Transverse colon (tissue), 4 donors: ENCODE results near the gene FAM149A. TPM values are rescaled to one million over a fixed set of nuclear protein-coding genes. Genes with fewer than 3 reads are reported as not detected.

Experiments
- DNase-seq: peaks from one replicate; pipeline ENCODE4 v3.0.0-alpha.2; 2019
- H3K27ac ChIP-seq, 4 donors: fragments of 200-600 bp; sonication (generic); 2 replicates each; pipeline ENCODE4 v1.5.1; 2016 to 2018; ENCODE audit warnings: inconsistent platforms in 4 of 4
- H3K27me3 ChIP-seq: fragments of 200-600 bp; sonication (generic); 2 replicates; pipeline ENCODE4 v1.5.1; 2017; ENCODE audit warnings: inconsistent platforms
- H3K36me3 ChIP-seq, 4 donors: fragments of 200-600 bp; sonication (generic); 2 replicates each; pipeline ENCODE4 v1.5.1; 2017 to 2019; ENCODE audit warnings: inconsistent platforms in 4 of 4
- H3K4me1 ChIP-seq, 4 donors: fragments of 200-600 bp; sonication (generic); 2 replicates each; pipeline ENCODE4 v1.5.1; 2017 to 2020; ENCODE audit warnings: inconsistent platforms in 4 of 4
- H3K4me3 ChIP-seq, 4 donors: fragments of 200-600 bp; sonication (generic); 1 replicate in 1 of 4; 2 replicates in 3 of 4; pipeline versions ENCODE4 v1.5.1 to v1.6.1; 2017 to 2019; ENCODE audit warnings: inconsistent platforms in 4 of 4
- H3K9me3 ChIP-seq, 2 donors: fragments of 200-600 bp; sonication (generic); 2 replicates each; pipeline ENCODE4 v1.5.1; 2017 to 2019; ENCODE audit warnings: inconsistent platforms in 2 of 2
- EP300 ChIP-seq: sonication (generic); formaldehyde crosslinking; IDR thresholded peaks from one replicate; pipeline ENCODE4 v1.6.1; 2017; ENCODE audit warnings: antibody characterized with exemption, low read depth
- POLR2A ChIP-seq: fragments of 450-650 bp; IDR thresholded peaks from one replicate; pipeline ENCODE4 v1.6.1; 2016; ENCODE audit warnings: antibody characterized with exemption, mild to moderate bottlenecking, moderate library complexity
- POLR2AphosphoS5 ChIP-seq, 3 donors: sonication (generic); formaldehyde crosslinking; IDR thresholded peaks; one replicate each; pipeline ENCODE4 v1.6.1; 2016; ENCODE audit warnings: antibody characterized with exemption in 3 of 3
- WGBS, 2 donors: methylation state at CpG; one replicate each; pipeline ENCODE4 v1.1.5; 2018; ENCODE audit warnings: low coverage in 1 of 2; 5-methylcytosine and 5-hydroxymethylcytosine counted together
- in situ Hi-C, 4 donors: fragments of 200-750 bp; cut with MboI; loops; one replicate each; pipeline versions ENCODE4 v1.15.0 to v1.15.1; 2017; ENCODE audit warnings: low sequenced_read_pairs in 3 of 4, low pct_ligation_motif_present in 1 of 4, low pct_unique_long_range_greater_than_20kb in 1 of 4
- intact Hi-C: fragments of 100-400 bp; cut with DNase I; formaldehyde crosslinking; loops from one replicate; pipeline ENCODE4 v1.15.1; 2023; ENCODE audit warnings: low total_unique reads
- total RNA-seq, 4 donors: library from RNA; depleted of rRNA; stranded (reverse); fragments of >200 nt; gene quantifications; one replicate each; pipeline ENCODE4 v1.1.0, GENCODE V29; 2016
- TF ChIP-seq, protein P1 (sequence below), 5 experiments: fragments of 200-600 bp in 3 of 5; fragments of 450-650 bp in 2 of 5; sonication (generic) in 3 of 5; IDR thresholded peaks; 1 replicate in 2 of 5; 2 replicates in 3 of 5; pipeline ENCODE4 v1.5.1; 2016 to 2017; ENCODE audit warnings: antibody characterized with exemption in 5 of 5, inconsistent platforms in 3 of 5, mild to moderate bottlenecking in 2 of 5, moderate library complexity in 1 of 5

The FAM149A gene
- total RNA-seq, 4 donors from 2014 or later, result 10.8 to 20.1 (median 16.2) TPM

DNA sequence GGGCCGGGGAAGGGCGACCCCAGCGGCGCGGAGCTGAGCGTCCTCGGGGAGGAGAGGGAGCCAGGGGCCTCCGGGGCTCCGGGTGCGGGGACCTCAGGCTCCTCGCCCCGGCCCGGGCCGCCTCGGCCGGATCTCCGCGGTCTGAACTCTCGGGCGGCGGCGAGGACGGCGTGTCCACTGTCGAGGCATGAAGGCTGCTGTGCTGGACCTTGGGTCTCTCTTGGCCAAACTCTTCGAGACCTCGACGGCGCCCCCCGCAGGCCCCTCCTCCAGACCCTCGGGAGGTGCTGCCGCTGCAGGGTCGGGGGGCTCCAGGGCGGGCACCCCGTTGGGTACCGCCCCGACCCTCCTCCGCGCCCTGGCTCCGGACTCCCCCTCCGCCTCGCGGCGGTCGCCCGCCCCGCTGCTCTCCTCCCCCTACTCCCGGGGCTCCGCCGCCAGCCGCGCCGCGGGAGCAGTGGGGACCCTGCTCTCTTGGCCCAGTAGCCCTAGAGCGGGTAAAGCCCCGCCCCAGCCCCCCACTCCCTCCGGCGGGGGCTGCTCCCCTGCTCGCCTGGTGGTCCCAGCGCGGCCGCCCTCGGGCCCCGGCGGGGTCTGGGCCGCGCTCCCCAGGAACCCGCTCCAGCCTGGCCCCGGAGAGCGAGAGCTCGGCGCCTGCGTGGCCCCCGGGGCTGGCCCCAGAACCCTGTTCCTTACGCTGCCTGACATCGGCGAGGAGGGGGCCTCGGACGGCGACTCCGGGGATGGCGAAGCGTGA is 564 bp downstream of the FAM149A start:
- no peaks in the 10 kb centered on the region for H3K9me3 ChIP-seq
- WGBS, 2 donors, result 3% methylated on average over 48 of the region's 83 CpGs; no CpG with 5 or more reads in 1 of the 2 donors
- intact Hi-C loops, result no loop called here
- TF ChIP-seq POLR2A (no peak), EP300 (no peak), POLR2AphosphoS5 (IDR thresholded peaks at IDR 0.05) (no peak)
- TF ChIP-seq, protein P1, sequence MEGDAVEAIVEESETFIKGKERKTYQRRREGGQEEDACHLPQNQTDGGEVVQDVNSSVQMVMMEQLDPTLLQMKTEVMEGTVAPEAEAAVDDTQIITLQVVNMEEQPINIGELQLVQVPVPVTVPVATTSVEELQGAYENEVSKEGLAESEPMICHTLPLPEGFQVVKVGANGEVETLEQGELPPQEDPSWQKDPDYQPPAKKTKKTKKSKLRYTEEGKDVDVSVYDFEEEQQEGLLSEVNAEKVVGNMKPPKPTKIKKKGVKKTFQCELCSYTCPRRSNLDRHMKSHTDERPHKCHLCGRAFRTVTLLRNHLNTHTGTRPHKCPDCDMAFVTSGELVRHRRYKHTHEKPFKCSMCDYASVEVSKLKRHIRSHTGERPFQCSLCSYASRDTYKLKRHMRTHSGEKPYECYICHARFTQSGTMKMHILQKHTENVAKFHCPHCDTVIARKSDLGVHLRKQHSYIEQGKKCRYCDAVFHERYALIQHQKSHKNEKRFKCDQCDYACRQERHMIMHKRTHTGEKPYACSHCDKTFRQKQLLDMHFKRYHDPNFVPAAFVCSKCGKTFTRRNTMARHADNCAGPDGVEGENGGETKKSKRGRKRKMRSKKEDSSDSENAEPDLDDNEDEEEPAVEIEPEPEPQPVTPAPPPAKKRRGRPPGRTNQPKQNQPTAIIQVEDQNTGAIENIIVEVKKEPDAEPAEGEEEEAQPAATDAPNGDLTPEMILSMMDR (IDR thresholded peaks at IDR 0.05), result no peak
- H3K4me3 ChIP-seq, result peak overlapping the region; percentile 64 to 80 (median 71)
- H3K36me3 ChIP-seq, result no peaks in the 10 kb centered on the region
- in situ Hi-C loops, result no loop called here
- H3K27ac ChIP-seq, result peak overlapping the region; percentile 80 to 88 (median 86)
- DNase-seq, result peak; percentile 36
- peaks cover 6% of the 10 kb centered on the region for H3K27me3 ChIP-seq
- H3K4me1 ChIP-seq, result peaks cover 0 to 36% (median 20%) of the 10 kb centered on the region in 4 donors

DNA sequence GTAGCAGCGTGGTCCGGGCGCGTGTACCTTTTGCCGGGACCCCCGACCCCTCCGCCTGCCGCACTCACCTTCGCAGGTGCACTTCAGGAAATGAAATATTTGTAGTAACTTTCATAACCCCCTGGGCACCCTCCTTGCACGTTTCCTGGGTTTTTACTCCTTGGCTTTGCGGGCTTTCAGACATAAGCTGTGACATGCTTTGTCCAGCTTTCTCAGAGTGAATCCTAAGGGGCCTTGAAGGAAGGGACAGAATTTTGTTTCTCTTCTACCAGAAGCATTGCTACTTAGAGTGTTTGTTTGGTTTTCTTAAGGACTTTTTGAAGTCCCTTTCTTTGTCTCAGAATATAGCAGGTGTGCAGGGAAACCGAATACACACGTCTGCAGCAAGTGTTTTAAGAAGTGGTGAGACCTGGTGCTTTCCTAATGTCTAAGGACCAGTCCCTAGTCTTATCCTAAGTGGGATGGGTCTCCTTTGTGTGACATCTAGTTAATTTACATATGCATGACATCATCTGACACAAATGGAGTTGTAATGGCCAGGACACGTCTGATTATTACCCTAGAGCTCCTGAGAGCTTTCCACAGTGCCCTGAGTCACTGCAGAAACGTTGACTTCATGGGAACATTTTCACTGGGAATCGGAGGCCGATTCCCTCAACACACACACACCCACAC is 1.3 kb downstream of the FAM149A start:
- Histone ChIP-seq H3K9me3 (no peaks in the 10 kb centered on the region), H3K27ac (peak overlapping the region; percentile 80 to 88 (median 86)), H3K4me1 (peaks cover 0 to 36% (median 20%) of the 10 kb centered on the region in 4 donors), H3K27me3 (peaks cover 6% of the 10 kb centered on the region), H3K36me3 (no peaks in the 10 kb centered on the region), H3K4me3 (peak overlapping the region; percentile 64 to 80 (median 71))
- peak; percentile 23 for DNase-seq
- TF ChIP-seq, protein P1 (IDR thresholded peaks at IDR 0.05), result no peak
- no peak for TF ChIP-seq EP300
- TF ChIP-seq POLR2AphosphoS5 (IDR thresholded peaks at IDR 0.05), result peak; percentile 74 to 78 (median 76)
- TF ChIP-seq POLR2A, result peak; percentile 71
- intact Hi-C loops (no loop called here), in situ Hi-C loops (no loop called here)
- WGBS, 2 donors, result 13 to 14% methylated on average over 9 to 17 of the region's 17 CpGs

DNA sequence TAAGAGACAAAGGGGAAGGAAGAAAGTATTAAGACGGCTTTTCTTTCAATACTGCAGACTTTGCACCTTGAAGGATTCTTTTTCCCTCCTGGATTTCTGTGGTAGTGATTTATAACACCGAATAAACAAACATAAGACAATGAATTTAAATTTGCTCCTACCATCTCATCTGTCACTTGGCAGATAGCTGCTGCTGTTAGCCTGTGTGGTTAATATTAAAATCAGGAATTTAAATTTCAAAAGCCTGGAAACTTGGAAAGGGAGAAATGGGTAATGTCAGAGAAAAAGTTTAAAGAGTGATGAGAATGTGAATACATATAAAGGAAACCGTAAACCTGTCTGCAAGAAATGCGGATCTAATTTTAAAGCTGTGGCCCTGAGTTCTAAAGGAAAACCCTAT is 3.4 kb downstream of the FAM149A start:
- no peaks in the 10 kb centered on the region for H3K36me3 ChIP-seq
- TF ChIP-seq POLR2A, result no peak
- TF ChIP-seq, protein P1 (IDR thresholded peaks at IDR 0.05), result no peak
- TF ChIP-seq EP300, result no peak
- no peak for TF ChIP-seq POLR2AphosphoS5 (IDR thresholded peaks at IDR 0.05)
- DNase-seq, result no peak
- intact Hi-C loops, result no loop called here
- no peak overlapping the region for H3K27ac ChIP-seq
- peaks cover 6% of the 10 kb centered on the region for H3K27me3 ChIP-seq
- peaks cover 0 to 36% (median 20%) of the 10 kb centered on the region in 4 donors for H3K4me1 ChIP-seq
- in situ Hi-C loops, result no loop called here
- H3K4me3 ChIP-seq, result no peak overlapping the region
- 55% methylated on average over 4 of the region's 4 CpGs for WGBS, 2 donors
- no peaks in the 10 kb centered on the region for H3K9me3 ChIP-seq

DNA sequence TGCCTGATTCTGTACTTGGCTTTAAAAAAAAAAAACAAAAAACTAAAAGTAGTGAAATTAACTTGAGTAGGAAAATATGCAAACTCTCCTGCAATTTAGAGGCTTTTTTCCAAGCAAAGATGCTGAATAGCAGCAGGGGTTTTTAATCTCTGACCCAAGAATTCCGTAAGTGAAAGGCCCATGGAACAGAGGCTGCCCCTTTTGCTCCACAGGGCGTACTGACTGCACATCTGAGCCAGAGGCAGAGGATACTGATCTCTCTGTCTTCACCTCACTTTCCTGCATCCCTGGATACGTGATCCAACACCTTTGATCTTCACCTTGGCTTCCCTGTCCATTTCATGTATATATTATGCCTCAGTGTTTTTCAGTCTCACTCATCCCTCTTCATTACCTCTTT is 3.9 kb downstream of the FAM149A start:
- TF ChIP-seq, protein P1 (IDR thresholded peaks at IDR 0.05), result no peak
- TF ChIP-seq POLR2A (no peak), EP300 (no peak), POLR2AphosphoS5 (IDR thresholded peaks at IDR 0.05) (no peak)
- DNase-seq, result no peak
- H3K27ac ChIP-seq, result no peak overlapping the region
- peaks cover 0 to 36% (median 20%) of the 10 kb centered on the region in 4 donors for H3K4me1 ChIP-seq
- WGBS, 2 donors, result 73 to 85% methylated on average over 3 of the region's 3 CpGs
- intact Hi-C loops, result no loop called here
- H3K27me3 ChIP-seq, result peaks cover 6% of the 10 kb centered on the region
- H3K9me3 ChIP-seq, result no peaks in the 10 kb centered on the region
- H3K4me3 ChIP-seq, result no peak overlapping the region
- in situ Hi-C loops, result no loop called here
- H3K36me3 ChIP-seq, result no peaks in the 10 kb centered on the region
